Frontal cortex (tissue), 4 donors: Measurements from ENCODE around the gene GRM2. TPM values are rescaled to one million over a fixed set of nuclear protein-coding genes. Genes with fewer than 3 reads are reported as not detected.

Experiments used
- DNase-seq, 2 donors: peaks; one replicate each; pipeline ENCODE4 v3.0.0; 2012; ENCODE audit warnings: low spot score in 2 of 2
- FAIRE-seq: peaks from 2 replicates; lab custom pipeline; 2012; peaks lifted over from hg19 to GRCh38; lab: Jason Lieb, UNC
- total RNA-seq: library from RNA; depleted of rRNA; stranded (reverse); fragments of >200 nt; gene quantifications from one replicate; pipeline ENCODE4 v1.2.3, GENCODE V29; 2014
- donor health status: control.
- donor health status: control.
- donor health status: control.

The GRM2 gene
- total RNA-seq, 1 donor from 2014 or later: 6.5 TPM

DNA sequence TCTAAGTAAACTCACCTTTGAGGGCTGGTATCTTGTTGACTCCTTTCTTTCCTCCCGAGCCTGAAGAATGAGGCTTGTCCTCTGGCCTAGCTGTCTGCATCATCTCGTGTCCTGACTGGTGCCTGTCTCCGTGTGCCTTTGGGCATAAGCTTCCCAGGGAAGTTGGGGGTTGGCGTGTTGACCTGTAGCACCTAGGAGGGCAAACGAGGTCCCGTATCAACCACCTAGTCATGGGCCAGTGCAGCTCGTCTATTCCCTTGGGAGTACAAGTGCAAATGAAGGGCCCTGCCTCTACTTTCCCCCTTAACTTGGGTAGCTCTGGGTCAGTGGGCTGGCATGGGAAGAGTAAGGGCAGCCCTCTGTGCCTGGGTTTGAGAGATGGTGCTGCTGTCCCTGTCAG is 27.1 kb upstream of the GRM2 start:
- no peak for DNase-seq
- no peak for FAIRE-seq

DNA sequence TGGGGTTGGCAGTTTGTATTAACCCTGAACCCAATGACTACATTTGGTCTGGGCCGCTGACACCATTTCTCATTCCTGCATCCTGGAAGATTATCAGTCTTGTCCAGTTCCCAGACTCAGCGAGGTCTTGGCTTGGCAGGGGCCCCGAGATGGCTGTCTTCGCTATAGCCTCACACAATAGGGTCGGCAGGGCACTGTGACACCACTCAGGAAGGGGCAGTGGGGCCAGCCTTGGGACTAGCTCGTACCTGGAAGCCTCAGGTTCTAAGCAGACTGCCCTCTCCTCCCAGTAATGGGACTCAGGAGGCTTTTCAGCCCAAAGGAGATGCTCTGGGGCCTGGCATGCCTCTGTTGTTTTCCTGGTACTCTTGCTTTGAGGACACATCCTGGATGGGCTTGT is 26.7 kb upstream of the GRM2 start:
- DNase-seq: no peak
- no peak for FAIRE-seq

DNA sequence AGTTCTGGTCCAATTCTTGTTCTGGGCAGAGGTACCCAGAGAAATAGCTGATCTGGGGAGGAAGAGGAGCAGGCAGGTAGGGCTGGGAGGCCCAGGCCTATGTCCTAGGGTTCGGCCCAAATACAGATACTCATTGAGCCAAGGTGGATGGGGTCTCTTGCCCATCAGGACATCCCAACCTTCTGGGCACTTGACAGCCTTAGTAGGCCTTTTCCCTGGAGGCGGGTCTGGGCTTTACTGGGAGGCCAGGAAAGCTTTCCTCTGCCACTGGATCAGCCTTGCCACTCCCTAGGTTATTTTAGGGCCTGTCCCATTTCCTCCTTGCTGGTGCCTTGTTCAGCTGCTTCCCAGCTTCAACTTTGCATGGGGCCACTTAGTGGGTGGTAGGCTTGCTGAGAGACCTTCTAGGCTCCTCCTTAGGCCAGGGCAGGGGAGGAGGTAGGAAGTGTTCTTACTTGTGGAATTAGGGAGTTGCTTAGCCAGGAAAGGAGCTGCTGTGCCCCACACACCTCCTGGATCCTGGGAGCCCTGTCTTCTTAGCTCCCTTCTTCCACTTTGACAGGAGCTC is 26.1 kb upstream of the GRM2 start:
- FAIRE-seq: no peak
- no peak for DNase-seq

DNA sequence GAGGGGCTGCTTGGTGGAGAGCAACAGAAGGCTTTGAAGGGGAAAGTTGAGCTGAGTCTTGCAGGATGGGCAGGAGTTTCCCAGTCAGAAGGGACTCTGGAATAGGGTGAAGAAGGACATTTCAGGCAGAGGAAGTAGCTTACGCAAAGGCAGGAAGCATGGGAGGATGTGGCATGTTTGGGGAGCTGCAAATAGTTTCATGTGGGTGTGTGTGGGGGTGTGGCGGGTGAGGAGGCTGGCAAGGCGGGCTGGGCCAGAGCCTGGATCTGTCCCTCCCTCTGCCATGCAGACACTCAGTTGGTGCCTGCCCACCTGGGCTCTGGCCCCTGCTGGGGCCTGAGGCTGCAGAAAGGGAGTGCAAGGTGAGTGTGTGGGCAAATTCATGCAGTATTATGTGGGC is 25.4 kb upstream of the GRM2 start:
- FAIRE-seq: no peak
- no peak for DNase-seq

DNA sequence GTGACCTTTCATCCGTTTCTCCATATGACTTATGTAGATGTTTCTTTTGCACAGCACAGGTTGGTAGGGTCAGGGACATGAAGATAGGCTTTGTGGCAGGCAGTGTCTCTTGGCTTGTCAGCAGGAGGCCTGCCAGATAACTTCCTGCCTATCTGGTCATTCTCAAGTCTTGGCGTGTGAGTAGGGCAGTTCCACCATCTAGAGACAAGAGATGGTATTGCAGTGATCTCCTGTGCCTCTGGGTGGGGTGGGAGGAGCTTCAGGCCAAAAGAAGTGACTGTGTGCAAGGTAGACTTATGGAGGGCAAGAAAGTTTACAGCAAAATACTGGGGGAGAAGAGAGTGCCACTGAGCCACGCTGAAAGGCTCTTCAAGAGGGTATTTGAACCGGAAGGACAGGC is 24.8 kb upstream of the GRM2 start:
- FAIRE-seq: no peak
- DNase-seq: peak; percentile 51 to 77

DNA sequence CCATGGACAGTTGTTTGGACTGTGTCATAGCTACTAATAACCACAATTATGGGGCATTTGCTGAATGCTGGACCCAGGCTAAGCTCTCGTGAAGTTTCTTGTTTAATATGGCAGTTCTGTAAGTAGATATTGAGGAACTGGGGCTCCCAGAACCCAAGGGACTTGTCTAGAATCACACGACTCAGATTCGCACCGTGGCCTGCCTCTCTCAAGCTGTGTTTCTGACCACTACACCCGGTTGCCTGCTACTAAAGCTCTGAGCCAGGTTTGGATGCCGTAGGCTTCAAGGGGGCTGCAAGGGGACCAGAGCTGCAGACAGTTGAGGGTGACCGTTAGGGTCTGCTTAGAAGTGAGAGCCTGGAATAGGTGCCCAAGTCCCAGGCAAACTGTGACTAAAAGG is 24.3 kb upstream of the GRM2 start:
- DNase-seq (no peak), FAIRE-seq (no peak)

DNA sequence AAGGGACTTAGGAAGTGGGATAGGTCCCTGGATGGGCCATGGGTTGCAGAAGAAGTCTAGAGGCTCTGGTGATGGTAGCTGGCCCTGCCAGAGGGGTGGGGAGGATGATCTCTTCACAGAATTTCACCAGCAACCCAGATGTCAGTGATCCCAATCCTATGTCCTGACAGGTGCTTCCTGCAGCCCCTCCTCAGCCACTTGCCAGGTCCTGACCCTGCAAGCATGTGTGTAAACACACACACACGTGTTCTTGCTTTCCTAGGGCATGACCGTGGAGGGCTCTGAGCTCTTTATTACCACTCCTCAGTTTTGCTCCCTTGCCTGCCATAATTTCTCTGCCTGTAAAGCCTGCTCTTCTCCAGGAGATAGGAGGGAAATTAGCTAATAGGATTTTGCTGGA is 23.3 kb upstream of the GRM2 start:
- no peak for FAIRE-seq
- no peak for DNase-seq

DNA sequence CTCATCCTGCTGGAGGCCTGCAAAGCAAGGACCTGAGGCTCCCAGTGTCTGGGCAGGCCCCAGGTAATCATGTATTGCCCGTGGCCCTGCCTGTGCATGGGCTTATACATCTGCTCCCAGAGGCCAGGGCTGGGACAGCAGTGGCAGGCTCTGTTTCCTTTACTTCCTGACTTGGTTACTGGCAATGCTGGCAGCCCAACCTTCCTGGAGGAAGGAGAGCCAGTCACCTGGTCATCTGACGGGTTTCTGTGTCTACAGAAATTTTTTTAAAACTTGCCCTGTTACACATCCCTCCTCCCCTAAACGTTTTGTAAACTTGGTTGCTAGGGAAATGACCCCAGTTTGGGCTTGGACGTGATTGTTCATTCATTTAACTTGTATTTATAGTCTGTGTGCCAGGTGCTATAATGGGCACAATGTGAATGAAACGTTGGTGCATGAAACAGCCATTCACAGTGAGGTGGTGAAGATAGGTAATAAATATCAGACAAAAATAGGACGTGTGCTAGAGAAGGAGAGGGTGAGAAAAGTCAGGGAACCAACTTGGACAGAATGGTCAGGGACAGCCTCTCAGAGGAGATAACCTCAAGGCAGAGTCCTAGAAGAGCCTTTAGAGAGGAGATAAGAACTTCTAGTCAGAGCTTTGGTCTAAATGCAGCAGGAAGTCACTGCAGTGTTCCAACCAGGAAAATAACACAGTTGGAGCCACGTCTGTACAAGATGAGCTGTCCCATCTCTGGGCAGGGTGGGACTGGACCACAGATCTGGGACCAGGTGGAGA is 21.7 kb upstream of the GRM2 start:
- DNase-seq (no peak), FAIRE-seq (no peak)

DNA sequence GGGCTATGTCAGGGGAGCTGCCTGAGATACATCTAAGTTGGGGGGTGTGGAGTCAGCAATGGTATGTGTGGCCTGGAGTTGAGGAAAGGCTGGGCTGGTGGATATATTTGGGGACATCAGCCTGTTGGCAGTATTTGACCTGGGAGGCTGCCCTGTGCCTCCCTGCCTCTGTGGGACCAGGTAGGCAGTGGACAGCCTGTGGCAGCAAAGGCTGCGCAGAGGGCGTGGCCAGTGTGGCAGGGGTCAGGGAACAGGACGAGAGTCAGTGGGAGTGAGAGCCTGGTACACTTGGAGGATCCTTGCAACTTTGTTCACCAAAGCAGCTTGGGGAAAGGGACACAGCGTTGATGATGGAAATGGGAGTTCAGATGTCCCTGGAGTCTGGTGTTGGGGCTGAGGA is 20.8 kb upstream of the GRM2 start:
- FAIRE-seq: no peak

DNA sequence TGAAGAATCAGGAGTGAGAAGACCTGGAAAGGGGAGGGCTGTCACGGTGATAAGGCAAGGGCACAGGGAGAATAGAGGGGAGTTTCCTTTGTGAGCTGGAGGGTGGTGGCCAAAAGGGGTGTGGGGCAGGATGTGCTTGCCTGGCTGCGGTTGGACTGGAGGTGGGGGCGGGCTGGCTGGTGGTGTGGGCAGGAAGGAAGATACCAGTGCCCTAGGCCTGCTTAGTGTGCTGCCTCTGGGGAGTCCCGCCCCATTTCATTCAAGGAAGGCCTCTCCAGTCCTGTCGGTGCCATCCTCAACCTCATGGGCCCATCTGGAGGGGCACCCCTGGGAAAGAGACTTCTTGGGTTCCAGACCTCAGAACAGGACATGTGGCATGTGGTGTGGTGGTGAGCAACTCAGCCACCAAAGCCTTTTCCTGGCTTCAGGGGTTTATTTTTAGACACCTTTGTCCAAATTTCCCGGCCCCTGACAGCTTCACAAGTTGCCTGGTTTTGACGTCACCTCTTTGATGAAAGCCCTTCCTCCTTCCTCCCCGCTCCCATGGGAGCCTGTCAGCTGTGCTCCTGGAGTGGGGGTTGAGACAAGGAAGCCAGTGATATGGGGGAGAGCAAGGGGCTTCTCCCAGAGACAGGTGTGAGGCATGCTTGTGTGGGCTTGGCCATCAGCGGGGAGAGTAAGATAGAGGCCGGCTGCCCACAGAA is 20.2 kb upstream of the GRM2 start:
- peak in 1 of 2 donors; percentile 57 for DNase-seq
- no peak for FAIRE-seq

More for the DNA sequence above, 20.8 kb upstream of the GRM2 start:
- DNase-seq: no peak

DNA sequence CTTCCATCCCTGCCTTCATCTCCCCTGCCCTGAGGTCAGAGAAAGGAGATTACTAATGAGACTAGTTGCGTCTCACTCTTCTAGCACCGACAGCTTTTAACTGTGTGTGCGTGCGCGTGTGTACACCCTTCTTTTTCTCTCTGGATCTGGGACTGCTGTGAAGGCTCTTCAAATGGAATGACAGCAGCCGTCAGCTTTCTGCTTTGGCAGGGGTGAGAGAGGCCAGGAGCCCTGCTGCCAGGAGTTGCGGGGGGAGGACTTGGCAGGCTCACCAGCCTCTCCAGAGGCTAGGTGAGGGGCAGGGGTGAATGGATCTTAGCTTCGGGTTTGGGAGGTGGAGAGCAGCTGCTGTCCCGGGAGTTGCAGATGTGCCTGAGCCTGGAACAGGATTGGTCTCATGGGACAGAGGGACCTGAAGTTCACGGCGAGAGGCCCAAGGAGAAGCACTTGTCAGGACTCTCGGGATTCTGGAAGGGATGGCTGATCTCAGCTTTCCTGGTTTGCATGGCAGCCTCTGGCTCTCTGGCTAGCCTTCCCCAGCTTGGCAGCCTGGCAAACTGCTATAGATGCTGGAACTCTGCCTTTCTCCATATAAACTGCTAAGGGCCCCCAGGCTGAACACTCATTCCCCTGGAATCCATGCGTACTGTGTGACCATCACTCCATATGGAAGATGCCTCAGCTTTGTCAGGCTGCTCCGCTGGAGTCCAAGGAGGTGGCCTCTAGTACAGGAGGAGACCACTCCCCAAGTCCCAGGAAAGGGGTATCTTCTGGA is 19.2 kb upstream of the GRM2 start:
- no peak for FAIRE-seq
- no peak for DNase-seq

DNA sequence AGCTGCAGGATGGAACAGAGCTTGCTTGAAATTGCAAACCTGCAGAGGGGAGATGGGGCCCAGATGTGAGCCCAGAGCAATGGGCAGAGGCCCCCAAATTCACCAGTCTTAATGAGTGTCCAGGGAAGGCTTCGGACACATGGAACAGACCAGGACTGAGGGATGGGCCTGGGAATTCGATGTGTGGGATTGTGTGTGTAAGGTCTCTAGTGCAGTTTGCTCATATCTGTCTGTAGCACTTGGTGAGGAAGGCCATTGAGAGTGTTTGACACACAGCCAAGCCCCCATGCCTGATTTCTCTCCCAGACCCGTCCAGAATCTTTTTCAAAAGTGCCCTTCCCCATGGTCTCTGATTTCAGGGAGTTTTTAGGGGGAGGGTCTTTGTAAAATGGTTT is 18.7 kb upstream of the GRM2 start:
- DNase-seq: no peak
- no peak for FAIRE-seq

DNA sequence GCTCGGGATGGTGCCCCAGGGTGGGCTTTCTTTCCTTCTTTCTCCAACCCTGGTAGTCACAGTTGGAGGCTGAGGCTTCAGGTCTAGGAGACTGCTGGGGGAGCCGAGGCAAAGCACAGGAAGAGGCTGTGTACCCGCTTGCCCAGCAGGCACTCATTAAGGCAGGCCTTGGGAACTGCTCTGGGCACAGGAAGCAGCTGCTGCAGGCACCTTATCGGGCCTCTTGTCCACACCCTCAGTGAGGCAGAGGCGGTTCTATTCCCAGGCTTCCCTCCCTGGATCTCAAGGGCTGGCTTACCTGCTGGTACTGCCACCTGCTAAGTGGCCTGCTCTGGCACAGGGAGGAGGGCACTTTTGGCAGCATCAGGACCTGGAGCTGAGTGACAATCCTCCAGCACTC is 15.8 kb upstream of the GRM2 start:
- FAIRE-seq: no peak
- no peak for DNase-seq

DNA sequence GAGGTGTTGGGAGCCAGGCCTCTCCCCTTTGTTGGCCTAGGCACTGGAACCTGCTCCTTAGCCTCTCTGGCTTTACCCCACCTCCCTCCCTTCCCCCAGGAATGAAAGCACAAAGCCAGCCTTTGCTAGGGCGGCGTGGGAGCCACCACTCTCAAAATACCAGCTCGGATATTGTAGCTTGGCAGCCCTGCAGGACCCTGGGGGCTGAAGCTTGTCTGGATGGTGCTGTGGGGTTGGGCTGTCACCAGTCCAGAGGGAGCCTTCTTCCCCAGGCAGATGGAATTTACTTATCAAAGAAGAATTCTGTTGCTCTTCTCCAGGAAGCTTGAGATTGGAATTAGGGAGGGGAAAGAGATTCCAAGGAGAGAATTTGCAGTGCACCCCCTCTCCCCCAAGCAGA is 14.9 kb upstream of the GRM2 start:
- FAIRE-seq (no peak), DNase-seq (no peak)

DNA sequence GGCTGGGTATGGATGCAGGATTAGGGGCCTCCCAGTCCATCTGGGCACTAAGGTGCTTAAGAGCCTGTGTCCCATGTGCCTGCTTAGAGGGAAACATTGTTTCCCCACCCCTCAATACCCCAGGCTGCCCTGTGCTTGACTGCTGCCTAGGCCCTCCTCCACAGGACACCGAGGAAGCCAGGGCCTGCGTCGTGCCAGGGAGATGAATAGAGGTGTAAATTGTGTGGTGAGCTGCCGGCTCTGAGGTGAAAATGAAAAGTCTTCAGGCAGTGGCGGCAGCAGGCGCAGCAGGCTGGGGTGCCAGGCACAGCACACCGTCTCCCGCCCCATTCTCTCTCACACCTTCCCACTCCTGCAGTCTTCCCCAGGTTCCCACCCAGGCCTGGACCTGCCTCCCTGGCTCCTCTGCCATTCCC is 13.9 kb upstream of the GRM2 start:
- DNase-seq (no peak), FAIRE-seq (no peak)

DNA sequence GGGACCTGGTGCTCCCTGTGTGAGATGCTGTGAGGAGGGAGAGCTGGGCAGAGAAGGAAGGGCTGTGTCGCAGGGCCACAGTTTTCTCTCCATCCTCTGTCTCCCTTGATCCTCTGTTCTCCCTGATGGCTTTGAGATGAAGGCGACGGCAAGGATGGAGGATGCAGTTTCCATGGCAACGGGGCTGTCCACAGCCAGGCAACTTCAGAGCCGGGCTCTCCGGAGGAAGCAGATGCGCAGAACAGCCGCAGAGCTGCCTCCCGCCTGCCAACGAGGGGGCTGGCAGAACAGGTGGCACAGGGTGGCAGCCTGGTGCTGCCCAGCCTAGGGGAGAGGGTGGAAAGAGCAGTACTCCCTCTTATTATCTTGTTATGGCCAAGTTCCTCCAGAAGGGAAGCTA is 9.9 kb upstream of the GRM2 start:
- peak in 1 of 2 donors; percentile 67 for DNase-seq
- no peak for FAIRE-seq

DNA sequence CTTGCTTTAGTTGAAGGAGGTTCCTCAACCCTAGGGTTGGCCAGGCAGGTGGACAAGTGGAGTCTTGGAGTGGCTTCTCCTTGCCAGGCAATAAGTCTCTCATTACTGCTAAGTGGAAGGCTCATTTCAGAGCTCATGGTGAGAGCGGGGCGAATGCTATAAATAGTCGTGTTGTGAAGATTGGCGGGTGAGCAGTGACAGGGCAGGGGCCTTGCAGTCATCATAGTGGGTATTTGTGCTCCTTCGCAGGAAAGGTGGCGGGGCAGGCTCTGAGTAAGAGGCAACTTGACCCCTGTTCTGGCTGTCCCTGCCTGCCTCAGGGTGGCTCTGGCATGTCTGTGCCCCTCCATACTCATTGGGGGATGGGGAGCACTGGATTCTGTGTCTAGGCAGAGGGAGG is 8.7 kb upstream of the GRM2 start:
- no peak for DNase-seq
- no peak for FAIRE-seq

DNA sequence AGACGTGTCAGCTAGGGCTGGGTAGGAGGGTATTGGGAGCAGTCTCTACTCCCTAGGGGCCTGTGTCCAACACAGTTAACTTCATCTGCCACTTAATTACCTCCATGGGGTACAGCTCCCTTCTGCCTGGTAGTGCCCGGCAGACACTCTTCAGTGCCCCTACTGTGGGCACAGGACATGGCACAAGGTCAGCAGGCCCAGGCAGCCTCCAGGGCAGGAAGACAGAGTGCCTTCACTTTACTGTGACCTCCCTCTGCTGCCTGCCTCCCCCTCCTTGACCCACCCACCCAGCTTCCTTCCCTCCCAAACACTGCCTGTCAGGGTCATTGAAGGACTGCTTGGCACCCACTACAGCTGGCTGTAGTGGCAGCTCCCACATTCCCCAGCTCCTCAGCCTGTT is 6.5 kb upstream of the GRM2 start:
- FAIRE-seq (no peak), DNase-seq (no peak)

DNA sequence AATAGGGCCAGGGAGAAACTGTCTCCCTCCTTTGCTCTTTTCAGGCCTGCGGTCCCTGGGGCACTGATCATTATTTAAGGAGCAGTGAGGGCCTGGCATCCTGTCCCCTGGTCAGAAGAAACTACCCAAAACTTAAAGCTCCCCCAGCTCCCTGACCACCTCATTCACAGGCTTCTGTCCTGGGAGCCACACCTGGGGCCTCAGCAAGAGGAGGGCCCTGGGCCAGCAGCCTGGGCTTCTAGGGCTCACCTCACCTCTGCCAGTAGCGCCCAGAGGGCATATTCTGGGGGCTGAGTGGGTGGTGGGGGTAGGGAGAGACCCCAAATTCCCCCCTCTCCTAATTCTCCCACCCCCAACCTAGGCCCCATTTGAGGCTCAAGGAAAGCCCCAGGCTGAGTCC is 4.7 kb upstream of the GRM2 start:
- DNase-seq: no peak
- no peak for FAIRE-seq

DNA sequence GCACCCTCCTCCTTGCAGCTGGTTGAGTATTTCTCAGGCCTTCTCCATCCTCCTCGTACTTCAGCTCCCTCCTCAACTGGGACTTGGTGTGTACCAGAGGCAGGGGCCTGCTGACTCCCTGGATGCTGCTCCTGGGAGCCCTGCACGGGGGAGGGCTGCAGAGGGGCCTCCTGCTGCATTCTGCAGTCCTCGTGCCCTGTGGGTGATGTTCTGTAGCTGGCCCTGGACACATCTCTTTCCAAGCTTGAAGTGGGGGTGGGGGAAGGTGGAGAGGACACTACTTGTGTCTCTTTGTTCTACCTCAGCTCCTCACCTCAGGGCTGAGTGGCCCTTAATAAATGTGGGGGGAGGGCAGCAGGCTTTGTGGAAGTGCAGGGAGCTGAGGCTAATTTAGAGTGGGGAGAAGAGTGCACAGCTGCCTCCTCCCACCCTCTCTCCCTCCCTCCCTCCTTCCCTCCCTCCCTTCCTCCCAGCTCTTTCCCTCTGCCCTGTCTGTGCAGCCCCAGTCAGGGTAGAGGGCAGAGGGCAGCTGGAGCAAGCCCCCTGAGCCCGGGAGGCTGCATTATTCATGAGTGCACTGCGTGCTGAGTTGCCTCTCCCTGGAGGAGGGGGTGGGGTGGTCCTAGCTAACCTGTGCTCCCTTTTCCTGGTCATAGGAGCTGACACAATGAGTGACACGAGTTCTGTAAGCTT is 3.7 kb upstream of the GRM2 start:
- FAIRE-seq: no peak
- DNase-seq: no peak
